Naive B cell (primary cell): Measurements from ENCODE around the gene APBB2. TPM values are rescaled to one million over a fixed set of nuclear protein-coding genes. Genes with fewer than 3 reads are reported as not detected.
A peak's percentile ranks its signal among the peaks of the same experiment; 100 is the strongest.

Experiments used
- ATAC-seq, 2 donors: fragments of 150-1000 bp; cut with Tn5 transposase; 2 replicates each; pipeline ENCODE4 v1.10.0; 2021; ENCODE audit warnings: low read depth in 2 of 2, mild to moderate bottlenecking in 2 of 2, moderate library complexity in 2 of 2
- DNase-seq: peaks from one replicate; pipeline ENCODE4 v3.0.0; 2022
- H3K27ac Mint-ChIP-seq, 6 donors: one replicate each; pipeline ENCODE4 v1.8.0; 2020 to 2022; ENCODE audit warnings: mild to moderate bottlenecking in 6 of 6, mixed read lengths in 6 of 6, moderate library complexity in 5 of 6, inconsistent platforms in 2 of 6
- H3K27me3 Mint-ChIP-seq, 3 donors: one replicate each; pipeline ENCODE4 v1.8.0; 2021 to 2022; ENCODE audit warnings: mixed read lengths in 3 of 3, mild to moderate bottlenecking in 1 of 3
- H3K36me3 Mint-ChIP-seq, 2 donors: one replicate each; pipeline ENCODE4 v1.8.0; 2020 to 2022; ENCODE audit warnings: mixed read lengths in 2 of 2, inconsistent platforms in 1 of 2, mild to moderate bottlenecking in 1 of 2
- H3K4me1 Mint-ChIP-seq, 3 donors: one replicate each; pipeline ENCODE4 v1.8.0; 2020 to 2022; ENCODE audit warnings: mixed read lengths in 3 of 3, inconsistent platforms in 1 of 3, mild to moderate bottlenecking in 1 of 3, moderate library complexity in 1 of 3
- H3K4me3 Mint-ChIP-seq, 8 donors: one replicate each; pipeline ENCODE4 v1.8.0; 2020 to 2022; ENCODE audit warnings: mild to moderate bottlenecking in 8 of 8, mixed read lengths in 8 of 8, moderate library complexity in 8 of 8, inconsistent platforms in 2 of 8
- H3K9me3 Mint-ChIP-seq, 7 donors: one replicate each; pipeline ENCODE4 v1.8.0; 2020 to 2022; ENCODE audit warnings: mixed read lengths in 7 of 7, mild to moderate bottlenecking in 5 of 7, inconsistent platforms in 2 of 7, moderate library complexity in 1 of 7
- polyA plus RNA-seq, 6 donors: library from polyadenylated mRNA; unstranded; fragments of 300-500 nt; fragmentation: Illumina TruSeq; gene quantifications; one replicate each; pipeline ENCODE4 v1.2.3, GENCODE V29; 2021; ENCODE audit warnings: low read depth in 6 of 6

Gene APBB2
- polyA plus RNA-seq, 6 donors from 2014 or later, result 8.6 to 23.5 (median 15.7) TPM

DNA sequence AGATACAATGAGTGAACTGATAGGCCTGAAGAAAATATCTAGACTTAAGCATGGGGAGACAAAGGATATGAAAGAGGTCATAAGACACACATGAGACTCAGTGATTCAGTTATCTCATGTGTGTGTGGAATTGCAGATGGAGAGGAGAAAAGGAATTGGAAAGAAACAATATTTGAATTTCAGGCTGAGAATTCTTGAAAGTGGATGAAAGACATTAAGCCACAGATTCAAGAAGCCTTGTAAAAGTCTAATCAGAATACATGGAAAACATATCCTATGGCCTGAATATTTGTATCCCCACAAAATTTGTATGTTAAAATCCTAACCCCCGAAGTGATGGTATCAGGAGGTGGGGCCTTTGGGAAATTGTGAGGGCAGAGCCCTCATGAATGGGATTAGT lies 436.3 kb downstream of the APBB2 start:
- Mint-ChIP-seq H3K27me3 (no peaks in the 10 kb centered on the region), H3K36me3 (peaks cover 7 to 8% of the 10 kb centered on the region in 2 donors), H3K27ac (peak overlapping the region in 1 of 6 donors; percentile 66), H3K4me1 (peaks cover 0 to 8% (median 4%) of the 10 kb centered on the region in 3 donors), H3K4me3 (no peak overlapping the region), H3K9me3 (peaks cover 0 to 14% (median 4%) of the 10 kb centered on the region in 7 donors)
- ATAC-seq, result no peak
- no peak for DNase-seq

DNA sequence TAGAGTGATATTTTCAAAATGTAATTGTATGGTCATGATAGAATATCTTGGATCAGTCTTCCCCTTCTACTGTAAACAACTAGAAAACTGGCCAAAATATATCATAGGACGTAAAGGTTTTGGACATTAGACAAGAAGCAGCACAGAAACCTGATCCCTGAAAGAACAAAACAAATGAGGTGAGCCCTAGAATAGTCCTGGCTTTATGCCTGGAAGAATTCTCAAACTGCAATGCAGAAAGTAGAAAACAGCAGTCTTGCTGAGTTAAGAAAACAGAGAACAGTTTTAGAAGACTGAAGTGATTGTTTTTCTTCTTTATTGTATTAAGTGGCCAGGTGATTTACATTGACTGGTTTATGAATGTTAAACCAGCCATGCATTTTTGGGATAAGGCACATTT lies 445.1 kb downstream of the APBB2 start:
- Mint-ChIP-seq H3K36me3 (peaks cover 0 to 9% of the 10 kb centered on the region in 2 donors), H3K9me3 (peaks cover 0 to 1% (median 0%) of the 10 kb centered on the region in 7 donors), H3K27ac (no peak overlapping the region), H3K27me3 (no peaks in the 10 kb centered on the region), H3K4me3 (no peak overlapping the region), H3K4me1 (peaks cover 0 to 6% (median 0%) of the 10 kb centered on the region in 3 donors)
- ATAC-seq (no peak), DNase-seq (no peak)

GRCh38 chr4:40763228-40763716 lies 451.1 kb downstream of the APBB2 start:
- ATAC-seq, result peak in 1 of 2 donors; percentile 14

More at GRCh38 chr4:40763228-40763716, 451.1 kb downstream of the APBB2 start:
- DNase-seq, result no peak
- H3K4me1 Mint-ChIP-seq, result peaks cover 0 to 6% (median 0%) of the 10 kb centered on the region in 3 donors
- peak overlapping the region in 2 of 6 donors; percentile 11 to 49 for H3K27ac Mint-ChIP-seq
- no peaks in the 10 kb centered on the region for H3K36me3 Mint-ChIP-seq
- H3K27me3 Mint-ChIP-seq, result no peaks in the 10 kb centered on the region
- no peak overlapping the region for H3K4me3 Mint-ChIP-seq
- H3K9me3 Mint-ChIP-seq, result peaks cover 0 to 1% (median 0%) of the 10 kb centered on the region in 7 donors

Other genes starting within 250 kb of the APBB2 start
- gene UCHL1, start 42.4 kb upstream of the APBB2 start, polyA plus RNA-seq, result under 1 TPM in 1 of 6 donors, not detected in 5; 0.57 TPM